ENCODE data around the gene RRP15. TPM values are rescaled to one million over a fixed set of nuclear protein-coding genes. Genes with fewer than 3 reads are reported as not detected.

The RRP15 gene
- total RNA-seq, 1 experiment from 2014 or later: 32.1 TPM

GRCh38 chr1:218272366-218272765 lies 12.7 kb upstream of the RRP15 start:
- CTCF ChIA-PET: no interaction called here

GRCh38 chr1:218273762-218274479 lies 11.2 kb upstream of the RRP15 start:
- ATAC-seq: no peak

More at GRCh38 chr1:218272366-218272765, 12.7 kb upstream of the RRP15 start:
- no peak for TF ChIP-seq CTCF (IDR thresholded peaks at IDR 0.05)
- no peak for TF ChIP-seq POLR2AphosphoS5 (IDR thresholded peaks at IDR 0.05; ENCODE audit: low read depth, low read length)
- TF ChIP-seq TCF7L2 (IDR thresholded peaks at IDR 0.05; ENCODE audit: low read depth, low read length): no peak
- TF ChIP-seq REST (IDR thresholded peaks at IDR 0.05; ENCODE audit: insufficient read depth in 1 of 2, low read depth in 2 of 2, low read length in 1 of 2): no peak
- TF ChIP-seq SIN3A (IDR thresholded peaks at IDR 0.05; ENCODE audit: borderline replicate concordance, insufficient read depth, low read depth, low read length): no peak
- POLR2A ChIA-PET: no interaction called here
- no peak for ATAC-seq
- H3K4me3 ChIP-seq (ENCODE audit: low read depth in 2 of 2, low read length in 2 of 2): no peak overlapping the region
- in situ Hi-C loops (cut with HindIII; ENCODE audit: low pct_unique_long_range_greater_than_20kb, low sequenced_read_pairs) (no loop called here), intact Hi-C loops (cut with micrococcal nuclease; ENCODE audit: unreplicated experiment) (no loop called here)
- no peak overlapping the region for H3K27ac ChIP-seq (ENCODE audit: low read length)
- no peak for DNase-seq (ENCODE audit: low read depth, low spot score)
- no TSS peak for BruUV-seq (replicated peaks)
- H3K36me3 ChIP-seq (ENCODE audit: control insufficient read depth, insufficient read depth, low read length): no peaks in the 10 kb centered on the region
- no peaks in the 10 kb centered on the region for H3K4me1 ChIP-seq (ENCODE audit: control insufficient read depth, insufficient read depth, low read length)
- H3K27me3 ChIP-seq (ENCODE audit: control insufficient read depth, insufficient read depth, low read length): peaks cover 2% of the 10 kb centered on the region
- H3K9me3 ChIP-seq (ENCODE audit: control insufficient read depth, insufficient read depth, low read depth, low read length): no peaks in the 10 kb centered on the region

More at GRCh38 chr1:218273762-218274479, 11.2 kb upstream of the RRP15 start:
- in situ Hi-C loops (cut with HindIII; ENCODE audit: low pct_unique_long_range_greater_than_20kb, low sequenced_read_pairs): no loop called here
- Histone ChIP-seq H3K4me1 (ENCODE audit: control insufficient read depth, insufficient read depth, low read length) (no peaks in the 10 kb centered on the region), H3K27ac (ENCODE audit: low read length) (no peak overlapping the region), H3K27me3 (ENCODE audit: control insufficient read depth, insufficient read depth, low read length) (no peaks in the 10 kb centered on the region; the same call in 1 of the 2 replicates), H3K36me3 (ENCODE audit: control insufficient read depth, insufficient read depth, low read length) (no peaks in the 10 kb centered on the region), H3K4me3 (ENCODE audit: low read depth in 2 of 2, low read length in 2 of 2) (no peak overlapping the region), H3K9me3 (ENCODE audit: control insufficient read depth, insufficient read depth, low read depth, low read length) (no peaks in the 10 kb centered on the region)
- DNase-seq (ENCODE audit: low read depth, low spot score): no peak
- no peak for TF ChIP-seq CTCF (IDR thresholded peaks at IDR 0.05)
- TF ChIP-seq TCF7L2 (IDR thresholded peaks at IDR 0.05; ENCODE audit: low read depth, low read length): no peak
- no peak for TF ChIP-seq POLR2AphosphoS5 (IDR thresholded peaks at IDR 0.05; ENCODE audit: low read depth, low read length)
- no peak for TF ChIP-seq REST (IDR thresholded peaks at IDR 0.05; ENCODE audit: insufficient read depth in 1 of 2, low read depth in 2 of 2, low read length in 1 of 2)
- TF ChIP-seq SIN3A (IDR thresholded peaks at IDR 0.05; ENCODE audit: borderline replicate concordance, insufficient read depth, low read depth, low read length): no peak
- intact Hi-C loops (cut with micrococcal nuclease; ENCODE audit: unreplicated experiment): no loop called here
- BruUV-seq (replicated peaks): no TSS peak
- ChIA-PET POLR2A (no interaction called here), CTCF (no interaction called here)

Measured in Panc1 (cell line).